RPMI8226 (cell line): ENCODE measurements around the gene AKAP12.

ENCODE experiments used
- DNase-seq: peaks from one replicate; pipeline ENCODE4 v3.0.0-alpha.2; 2015

The AKAP12 gene

DNA sequence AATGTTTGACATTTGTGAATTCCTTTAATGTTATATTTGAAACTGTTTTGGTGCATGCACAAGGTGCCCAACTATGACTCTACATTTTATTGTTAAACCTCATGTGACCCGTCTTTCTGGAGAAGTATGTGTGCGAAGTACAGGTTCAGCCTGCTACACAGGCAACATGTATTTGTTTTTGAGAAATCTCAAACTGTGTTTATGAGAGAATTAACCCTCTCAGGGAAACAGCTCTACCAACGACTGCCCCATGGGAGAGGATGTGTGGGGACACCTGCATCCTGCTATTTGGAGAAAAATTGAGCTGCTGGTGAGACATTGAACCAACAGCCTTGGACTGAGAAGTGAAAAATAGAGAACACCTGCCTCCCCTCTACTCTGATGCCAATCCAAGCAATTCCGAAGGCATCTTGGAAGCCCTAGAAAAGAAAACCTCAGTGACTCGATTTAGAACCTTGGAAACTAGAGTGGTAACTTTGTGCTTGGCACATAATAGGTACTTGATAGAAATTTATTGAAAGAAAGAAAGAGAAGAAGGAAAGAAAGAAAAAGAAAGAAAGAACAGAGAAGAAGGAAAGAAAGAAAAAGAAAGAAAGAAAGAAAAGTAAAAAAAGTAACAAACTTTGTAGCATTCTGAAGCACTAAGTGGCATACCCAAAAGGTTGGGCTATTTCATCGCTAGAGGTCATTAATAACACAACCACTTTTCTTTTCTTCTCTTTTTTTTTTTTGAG, 2.9 kb upstream of the AKAP12 start:
- no peak for DNase-seq

DNA sequence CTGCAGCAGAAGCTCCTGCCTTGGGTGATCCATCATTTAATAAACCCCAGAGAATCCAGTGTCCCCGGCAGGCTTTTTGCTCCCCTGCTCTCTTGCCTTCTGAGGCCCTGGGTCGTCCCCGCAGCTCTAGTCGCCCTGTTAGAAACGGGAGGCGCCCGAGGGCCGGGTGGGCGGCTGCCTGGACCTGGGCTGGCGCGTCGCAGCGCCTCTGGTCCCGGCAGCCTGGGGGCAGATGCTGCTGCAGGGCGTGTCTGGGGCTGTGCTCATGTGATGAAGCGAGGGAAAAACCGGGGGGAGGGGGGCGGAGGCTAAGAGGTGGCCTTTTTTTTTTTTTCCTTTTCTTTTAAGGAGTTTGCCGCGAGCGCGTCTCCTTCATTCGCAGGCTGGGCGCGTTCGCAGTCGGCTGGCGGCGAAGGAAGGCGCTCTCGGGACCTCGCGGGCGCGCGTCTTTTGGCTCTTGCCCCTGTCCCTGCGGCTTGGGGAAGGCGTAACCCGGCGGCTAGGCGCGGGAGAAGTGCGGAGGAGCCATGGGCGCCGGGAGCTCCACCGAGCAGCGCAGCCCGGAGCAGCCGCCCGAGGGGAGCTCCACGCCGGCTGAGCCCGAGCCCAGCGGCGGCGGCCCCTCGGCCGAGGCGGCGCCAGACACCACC, 394 bp downstream of the AKAP12 start:
- DNase-seq, result peak; percentile 9

DNA sequence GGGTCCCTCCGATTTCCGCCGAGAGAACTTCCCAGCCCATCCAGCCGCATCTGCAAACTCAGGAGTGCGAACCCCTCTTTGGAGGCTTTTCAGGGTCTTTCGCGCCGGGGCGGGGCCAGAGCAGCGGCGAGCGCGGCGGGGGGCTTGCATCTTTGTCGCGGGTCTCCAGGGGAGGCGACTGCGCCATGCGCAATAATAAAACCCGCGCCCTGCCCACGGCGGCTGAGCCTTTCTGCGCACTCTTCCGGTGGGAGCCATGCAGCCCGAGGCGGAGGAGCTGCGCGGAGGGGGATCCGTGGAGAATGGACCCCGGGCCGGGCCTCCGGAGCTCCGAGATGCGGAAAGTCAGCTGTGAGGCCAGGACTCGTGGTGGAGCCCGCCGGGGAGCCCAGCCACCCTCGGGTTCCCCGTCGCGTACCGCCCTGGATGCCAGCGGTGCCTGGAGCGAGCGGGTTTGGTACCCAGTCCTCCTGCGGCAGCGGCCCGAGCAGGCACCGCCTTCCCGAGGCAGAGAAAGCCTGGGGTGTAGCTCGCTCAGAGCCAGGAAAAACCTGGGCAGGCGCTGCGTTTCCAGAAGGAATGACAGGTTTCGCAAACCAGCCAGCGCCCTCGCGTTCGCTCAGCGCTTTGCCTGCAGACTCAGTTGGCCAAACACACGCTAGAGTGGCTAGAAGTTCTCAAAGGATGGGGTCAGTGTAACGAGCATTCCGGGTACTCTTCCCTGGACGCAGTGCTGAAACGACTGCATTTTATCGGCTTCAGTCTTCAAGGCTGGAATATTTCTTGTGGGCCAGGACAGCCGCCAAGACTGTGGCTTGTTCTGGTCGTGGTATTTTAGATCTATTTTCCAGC, 1.2 kb downstream of the AKAP12 start:
- no peak for DNase-seq

DNA sequence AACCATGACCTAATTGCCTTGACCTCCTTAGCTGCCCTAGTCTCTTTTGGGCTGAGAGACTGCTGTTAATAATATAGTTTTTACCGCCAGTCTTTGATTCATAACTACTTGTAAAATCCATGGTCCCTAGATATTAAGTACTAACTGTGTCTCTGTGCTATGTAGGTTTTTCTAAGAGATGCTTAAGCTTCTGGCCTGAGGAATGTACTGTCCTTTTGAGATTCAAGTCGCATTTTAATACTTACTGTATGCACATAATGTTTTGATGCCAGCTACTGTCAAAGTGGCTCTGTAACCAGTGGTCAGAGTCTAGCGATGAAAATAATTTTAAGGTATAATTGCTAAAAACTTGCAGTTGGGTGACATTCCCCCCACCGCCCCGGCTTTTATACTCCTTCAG, 2.1 kb downstream of the AKAP12 start:
- DNase-seq, result no peak

DNA sequence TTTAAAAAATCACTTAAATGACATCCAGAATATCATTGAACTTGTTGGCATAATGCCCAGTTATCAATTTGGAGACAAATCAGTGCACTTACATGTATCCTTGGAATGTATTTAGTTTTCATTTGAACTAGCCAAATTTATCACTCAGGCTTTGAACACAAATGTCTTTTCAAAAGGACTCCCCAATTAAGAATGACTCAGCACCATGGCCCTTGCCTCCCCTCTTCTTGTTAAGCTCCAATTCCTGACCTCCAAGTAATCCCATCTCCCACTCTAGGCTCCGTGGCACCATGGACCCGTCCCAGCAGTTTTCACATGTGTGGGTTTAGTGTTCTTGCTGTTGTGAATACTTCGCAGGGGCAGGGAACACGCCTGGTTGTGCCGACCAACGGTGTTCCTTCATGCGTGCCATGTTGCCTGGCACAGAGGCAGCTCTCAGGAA, 2.7 kb downstream of the AKAP12 start:
- no peak for DNase-seq

DNA sequence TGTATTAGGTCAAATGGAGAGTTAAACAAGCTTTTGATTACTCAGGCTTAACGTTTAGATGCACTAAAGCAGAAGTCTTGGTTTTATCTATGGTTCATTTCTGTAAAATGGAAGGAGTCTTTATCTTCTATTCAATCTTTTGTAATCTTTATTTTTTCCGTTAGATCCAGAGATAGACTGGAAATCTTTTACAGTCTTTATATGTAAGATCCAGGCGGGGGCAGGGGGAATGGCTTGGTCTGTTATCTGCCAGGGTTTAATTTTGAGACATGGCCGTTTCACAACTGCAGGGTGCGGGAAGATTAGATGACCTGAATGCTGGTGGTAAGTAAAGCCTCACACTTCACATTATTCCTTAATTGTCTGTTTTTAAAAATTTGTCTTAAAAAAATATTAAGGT, 3.7 kb downstream of the AKAP12 start:
- DNase-seq, result no peak

DNA sequence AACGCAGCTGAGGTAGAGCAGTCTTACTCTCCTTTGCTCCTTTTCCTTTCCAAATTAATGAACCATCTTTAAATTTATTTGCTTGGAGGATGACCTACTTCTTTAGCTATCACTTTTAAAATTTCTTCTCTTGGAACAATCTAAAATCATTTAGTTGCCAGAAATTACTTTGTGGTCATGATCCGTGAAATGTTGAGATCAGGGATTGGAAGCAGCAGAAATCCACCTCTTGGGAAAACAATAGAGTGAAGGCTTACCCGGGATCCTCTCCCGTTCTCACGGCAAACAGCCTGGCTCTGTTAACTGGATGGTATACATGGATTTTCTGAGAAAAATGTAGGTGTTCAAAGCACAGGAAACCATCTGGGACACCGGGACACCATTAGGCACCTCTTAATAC, 7.7 kb downstream of the AKAP12 start:
- no peak for DNase-seq

DNA sequence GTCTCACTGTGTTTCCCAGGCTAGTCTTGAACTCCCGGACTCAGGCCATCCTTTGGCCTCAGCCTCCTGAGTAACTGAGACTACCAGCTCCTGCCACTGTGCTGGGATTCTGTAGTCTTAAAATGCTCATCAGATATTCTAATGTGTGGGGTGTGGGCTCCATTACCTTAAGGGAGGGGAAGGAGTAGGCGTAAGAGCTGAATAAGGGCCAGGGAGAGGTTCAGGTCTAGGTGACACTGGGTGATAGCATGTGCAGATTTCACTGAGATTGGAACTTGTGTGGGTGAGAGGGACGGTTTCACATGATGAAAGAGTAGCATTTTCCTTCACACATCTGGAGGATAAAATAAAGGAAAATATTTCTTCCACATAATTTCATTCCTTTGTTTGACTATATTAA, 8.5 kb downstream of the AKAP12 start:
- no peak for DNase-seq

DNA sequence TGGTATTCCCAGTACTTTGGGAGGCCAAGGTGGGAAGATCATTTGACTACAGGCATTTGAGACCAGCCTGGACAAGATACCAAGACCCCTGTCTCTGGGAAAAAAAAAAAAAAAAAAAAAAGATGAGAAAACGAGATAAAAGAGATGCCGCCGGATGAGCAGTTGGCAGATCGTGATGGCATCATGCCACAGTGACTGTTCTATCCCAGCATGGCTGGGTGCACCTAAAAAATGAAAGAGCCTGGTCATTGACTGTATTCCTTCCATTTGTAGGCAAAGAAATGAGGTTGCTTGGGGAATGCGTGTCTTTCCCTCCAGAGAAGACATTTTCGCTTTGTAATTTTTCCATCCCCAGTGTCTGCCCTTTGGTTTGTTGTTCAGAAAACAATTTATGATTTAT, 12.9 kb downstream of the AKAP12 start:
- DNase-seq, result no peak

DNA sequence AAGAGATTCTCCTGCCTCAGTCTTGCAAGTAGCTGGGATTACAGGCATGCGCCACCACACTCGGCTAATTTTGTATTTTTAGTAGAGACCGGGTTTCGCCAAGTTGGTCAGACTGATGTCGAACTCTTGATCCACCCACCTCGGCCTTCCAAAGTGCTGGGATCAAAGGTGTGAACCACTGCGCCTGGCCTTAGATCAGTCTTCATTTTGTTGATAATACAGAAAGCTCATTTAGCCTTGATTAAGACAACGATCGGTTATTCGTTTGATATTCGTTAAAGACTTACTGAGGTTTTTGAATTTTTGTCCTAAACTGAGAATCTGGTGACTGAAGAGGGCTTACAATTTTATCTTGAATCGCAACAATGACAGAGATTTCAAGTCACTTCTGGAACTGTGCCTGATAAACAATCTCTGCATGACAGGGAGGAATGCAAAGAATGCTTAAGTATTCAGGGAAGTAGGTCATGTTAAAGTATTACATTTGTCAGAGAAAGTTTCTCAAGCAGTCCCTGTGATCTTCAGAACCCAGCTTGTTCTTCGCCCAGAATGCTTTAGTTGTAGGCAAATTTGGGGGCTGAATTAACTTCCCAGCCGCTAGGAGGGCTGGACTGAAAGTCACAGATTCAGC, 14.8 kb downstream of the AKAP12 start:
- no peak for DNase-seq

DNA sequence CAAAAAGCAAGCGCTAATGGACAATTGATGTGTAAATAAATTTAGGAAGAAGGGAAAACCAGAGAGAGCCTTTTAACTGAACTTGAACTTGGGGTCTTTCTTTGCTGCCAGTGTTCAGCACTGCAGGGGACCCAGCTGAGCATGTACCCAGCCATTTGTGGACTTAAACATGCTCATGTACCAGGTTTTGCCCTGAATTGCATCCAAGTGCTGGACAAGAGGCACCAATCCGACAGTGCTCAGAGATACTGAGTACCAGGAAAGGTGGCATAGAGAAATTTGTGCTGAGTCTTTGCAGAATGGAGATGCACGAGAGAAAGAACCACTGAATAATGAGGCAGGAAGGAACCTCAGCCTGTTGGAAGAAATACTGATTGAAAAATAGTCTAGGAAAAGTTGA, 16.0 kb downstream of the AKAP12 start:
- no peak for DNase-seq

DNA sequence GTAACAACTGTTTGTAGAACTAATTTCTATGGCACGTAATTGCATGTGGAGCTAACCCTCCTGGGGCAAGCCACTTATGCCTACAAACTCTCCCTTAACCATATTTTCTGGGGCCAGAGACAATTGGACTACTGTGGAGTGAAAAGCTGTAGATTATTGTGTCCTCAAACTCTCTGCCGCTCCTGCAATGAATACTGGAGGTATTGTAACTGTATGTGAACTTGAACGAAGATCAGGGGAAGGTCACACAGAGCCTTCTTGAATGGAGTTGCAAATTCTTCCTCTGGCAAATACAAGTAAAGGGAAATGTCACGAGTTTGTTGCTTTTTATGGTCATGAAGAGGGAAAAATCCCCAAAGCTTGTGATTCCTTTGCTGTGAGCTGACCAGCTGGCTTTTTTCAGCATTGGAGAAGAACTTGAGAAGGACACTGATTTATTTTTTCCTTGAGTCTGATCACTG, 18.2 kb downstream of the AKAP12 start:
- DNase-seq, result no peak

DNA sequence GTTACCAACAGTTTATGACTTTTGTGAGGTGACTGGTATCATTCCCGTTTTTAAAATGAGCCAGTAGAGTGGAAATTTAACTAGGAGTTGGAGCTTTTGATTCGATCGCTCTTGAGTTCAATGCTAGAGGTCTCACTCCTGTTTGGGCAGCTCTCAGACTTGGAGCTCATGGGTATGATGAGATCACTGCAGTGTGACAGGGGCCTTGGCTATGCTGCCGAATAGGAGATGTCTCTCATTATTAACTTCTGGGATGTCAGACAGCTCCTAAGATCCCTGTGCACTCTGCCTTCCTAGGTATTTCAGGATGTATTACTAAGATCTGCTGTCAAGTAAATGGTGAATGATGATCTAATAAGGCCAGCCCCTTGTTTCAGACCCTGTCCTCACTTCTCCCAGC, 20.4 kb downstream of the AKAP12 start:
- DNase-seq, result no peak

DNA sequence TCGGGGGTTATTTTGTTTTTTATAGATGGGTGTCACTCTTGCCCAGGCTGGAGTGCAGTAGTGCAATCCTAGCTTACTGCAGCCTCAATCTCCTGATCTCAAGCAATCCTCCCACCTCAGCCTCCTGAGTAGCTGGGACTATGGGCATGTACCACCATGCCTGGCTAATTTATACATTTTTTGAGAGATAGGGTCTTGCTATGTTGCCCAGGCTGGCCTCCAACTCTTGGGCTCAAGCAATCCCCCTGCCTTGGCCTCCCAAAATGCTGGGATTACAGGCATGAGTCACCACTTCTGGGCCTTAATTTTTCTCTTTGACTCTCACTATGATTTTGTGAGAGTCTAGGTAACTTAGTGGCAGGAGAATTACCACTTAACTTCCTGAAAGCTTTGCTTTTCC, 23.3 kb downstream of the AKAP12 start:
- no peak for DNase-seq

DNA sequence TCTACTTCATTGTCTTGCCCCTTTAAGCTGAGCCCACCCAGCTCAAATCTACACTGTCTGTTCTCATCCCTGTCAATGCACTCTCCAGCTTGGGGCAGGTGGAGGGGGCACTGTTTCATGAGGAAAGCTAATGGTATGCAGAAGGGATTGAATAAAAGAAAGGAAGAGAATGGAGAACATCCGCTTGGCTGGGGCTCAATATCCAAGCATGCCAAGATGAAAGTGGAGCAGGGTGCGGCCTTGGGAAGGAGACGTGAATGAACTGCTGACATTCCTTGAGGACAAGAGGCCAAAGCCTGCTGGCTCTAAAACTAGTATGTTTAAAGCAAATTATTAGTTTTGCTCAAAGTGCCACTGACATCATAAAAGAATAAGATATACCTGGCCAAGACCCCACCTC, 24.2 kb downstream of the AKAP12 start:
- no peak for DNase-seq

DNA sequence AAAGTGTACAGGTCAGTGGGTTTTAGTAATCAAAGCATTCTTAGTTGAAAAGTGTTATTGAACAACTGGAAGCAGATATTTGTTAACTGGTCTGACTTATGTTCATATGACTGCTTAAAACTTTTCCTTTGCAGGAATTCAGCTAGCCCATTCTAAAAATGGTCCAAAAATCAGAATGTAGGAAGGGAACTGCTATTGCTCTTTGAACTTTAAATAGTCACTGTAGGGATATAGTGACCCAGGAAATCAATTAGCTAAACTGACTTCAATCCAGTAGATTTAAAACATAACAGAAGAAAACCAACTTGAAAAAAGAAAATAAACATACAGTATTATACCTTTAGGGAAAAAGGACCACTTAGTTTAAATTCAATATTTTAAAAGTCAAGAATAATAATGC, 25.5 kb downstream of the AKAP12 start:
- no peak for DNase-seq

DNA sequence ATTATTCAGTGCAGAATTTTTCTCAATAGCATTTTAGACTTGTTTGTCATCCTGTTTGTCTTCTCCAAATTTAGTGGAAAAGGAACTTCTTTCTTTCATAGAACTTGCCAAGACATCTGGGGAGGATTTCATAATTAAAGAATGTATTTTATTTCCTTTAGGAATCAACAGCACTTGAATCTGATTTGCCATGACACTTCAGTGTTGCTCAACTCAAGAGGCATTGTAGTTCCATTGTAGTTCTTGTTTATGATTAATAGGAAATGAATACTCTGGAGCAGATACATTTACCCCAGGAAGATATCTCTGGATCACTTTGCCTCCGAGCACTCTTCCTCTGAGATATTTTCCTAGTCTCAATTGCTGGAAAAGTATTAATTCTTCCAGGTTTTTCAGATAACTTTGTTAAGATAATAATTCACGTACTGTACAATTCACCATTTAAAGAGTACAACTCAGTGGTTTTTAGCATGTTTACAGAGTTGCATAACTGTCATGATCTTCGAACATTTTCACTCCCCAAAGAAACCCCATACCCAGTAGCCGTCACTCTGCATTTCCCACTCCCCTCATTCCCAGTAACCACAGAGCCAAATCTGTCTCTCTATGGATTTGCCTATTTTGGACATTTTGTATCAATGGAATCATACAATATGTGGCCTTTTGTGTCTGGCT, 29.7 kb downstream of the AKAP12 start:
- DNase-seq, result no peak

DNA sequence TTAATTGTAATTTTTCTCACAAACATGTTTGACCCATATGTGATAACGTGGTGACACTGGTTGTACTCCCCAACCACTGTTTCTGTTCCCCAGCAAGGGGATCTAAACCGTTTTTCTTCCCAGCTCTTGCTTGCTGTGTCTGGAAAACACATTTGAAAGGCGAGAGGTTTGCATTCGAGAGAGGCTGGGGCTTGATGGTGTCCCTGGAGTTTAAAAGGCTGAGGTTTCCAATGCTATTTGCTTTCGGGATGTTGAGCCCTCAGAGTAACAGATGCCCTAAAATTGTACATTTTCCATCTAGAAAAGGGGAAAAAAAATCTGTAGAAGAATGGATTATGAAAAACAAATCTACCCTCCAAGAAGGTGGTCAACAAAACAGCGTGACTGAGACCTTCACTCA, 35.4 kb downstream of the AKAP12 start:
- DNase-seq, result no peak

DNA sequence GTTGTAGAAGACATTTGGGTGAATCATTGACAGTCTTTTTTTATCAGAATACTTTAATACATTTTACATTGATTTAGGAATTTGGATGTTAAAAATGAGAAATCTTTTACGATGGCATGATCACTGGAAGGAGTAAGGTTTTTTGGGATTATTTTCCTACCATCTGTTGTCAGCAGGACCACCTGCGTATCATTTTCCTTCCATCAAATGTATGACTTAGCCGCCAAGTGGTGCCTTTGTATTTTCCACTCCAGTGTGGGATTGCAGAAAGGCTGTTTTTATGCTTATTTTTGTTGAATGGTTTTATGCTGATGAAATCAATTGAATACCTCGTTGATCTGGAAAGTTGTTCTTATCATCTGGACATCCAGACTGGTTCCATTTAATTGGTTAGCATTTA, 35.8 kb downstream of the AKAP12 start:
- no peak for DNase-seq

DNA sequence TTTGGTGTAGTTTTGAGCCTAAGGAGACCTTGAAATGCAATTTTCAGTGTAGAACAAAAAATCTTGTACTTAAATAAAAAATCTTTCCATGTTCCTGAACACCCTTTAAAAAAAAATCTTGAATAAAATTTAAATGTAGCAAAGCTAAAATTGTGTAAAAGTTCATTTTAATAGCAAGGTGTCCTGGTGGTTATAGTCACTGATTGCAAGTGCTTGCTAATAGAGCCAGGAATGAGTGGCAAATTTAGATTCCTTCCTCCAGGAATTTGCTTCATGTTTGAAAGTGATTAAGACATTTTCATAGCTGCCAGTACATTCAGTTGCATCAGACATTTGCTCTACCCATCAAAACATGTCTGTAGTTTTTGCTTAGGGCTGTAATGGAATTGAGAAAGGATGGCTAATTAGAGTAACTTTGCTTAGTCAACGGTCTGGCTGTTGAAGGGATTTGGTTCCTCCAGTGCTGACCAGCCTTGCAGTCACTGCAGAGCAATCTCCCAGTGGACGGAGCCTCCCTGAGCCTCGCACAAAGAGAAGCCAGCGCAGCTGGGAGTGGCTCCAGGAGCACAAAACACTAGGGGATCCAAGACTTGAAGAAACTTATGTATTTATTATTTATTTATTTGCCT, 36.5 kb downstream of the AKAP12 start:
- no peak for DNase-seq

DNA sequence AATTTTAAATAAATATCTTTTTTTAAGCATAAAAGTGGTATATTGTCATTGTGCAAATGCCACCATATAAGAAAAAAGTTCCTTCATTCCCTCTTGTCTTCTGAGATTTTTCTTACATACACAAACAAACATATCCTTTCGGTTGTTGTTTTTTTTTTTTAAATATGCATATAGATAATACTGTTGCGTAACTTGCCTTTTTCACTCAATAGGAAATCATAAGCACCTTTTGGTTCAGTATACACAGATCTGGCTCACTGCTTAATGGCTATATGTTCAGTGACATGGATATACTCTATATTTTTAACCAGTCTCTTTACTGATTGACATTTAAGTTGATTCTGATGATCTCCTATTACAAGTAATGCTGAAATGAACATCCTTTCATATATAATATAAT, 40.1 kb downstream of the AKAP12 start:
- no peak for DNase-seq

DNA sequence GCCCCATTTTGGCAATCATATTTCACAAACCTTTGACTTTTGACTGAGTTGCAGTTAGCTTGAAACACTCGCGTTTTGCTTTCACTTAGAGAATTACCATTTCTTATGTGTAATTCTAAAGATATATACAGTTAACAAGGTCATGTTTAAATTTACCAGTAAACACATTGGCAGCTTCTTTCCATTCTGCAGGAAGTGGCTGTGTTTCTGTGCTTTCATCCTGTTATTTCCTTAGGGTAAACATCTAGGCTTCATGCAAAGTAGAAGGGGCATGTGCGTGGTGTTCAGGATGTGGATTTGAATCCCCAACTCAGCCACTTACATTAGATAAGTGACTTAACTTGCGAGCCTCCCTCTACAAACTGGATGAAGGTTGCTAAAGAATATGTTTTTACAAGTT, 41.1 kb downstream of the AKAP12 start:
- no peak for DNase-seq
